Measurements from ENCODE around the gene TSPAN12.
"Not testable (repeated sequence)": the region's sequence is repeated elsewhere in the genome, so short reads cannot be mapped to it uniquely, and the experiment has no call there.

The TSPAN12 gene, protein sequence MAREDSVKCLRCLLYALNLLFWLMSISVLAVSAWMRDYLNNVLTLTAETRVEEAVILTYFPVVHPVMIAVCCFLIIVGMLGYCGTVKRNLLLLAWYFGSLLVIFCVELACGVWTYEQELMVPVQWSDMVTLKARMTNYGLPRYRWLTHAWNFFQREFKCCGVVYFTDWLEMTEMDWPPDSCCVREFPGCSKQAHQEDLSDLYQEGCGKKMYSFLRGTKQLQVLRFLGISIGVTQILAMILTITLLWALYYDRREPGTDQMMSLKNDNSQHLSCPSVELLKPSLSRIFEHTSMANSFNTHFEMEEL

GRCh38 chr7:120857588-120858573 is at the start of gene TSPAN12:
Gene TSPAN12 (minus strand): TSS chr7:120858144. CDS start chr7:120856763, 1,381 bp downstream.
- in situ Hi-C loops (cut with HindIII; ENCODE audit: low pct_ligation_motif_present, low pct_unique_long_range_greater_than_20kb, low sequenced_read_pairs), result no loop called here

GRCh38 chr7:120898715-120899499 is 41.0 kb upstream of the TSPAN12 start:
- DNase-seq, result no peak
- in situ Hi-C loops (cut with HindIII; ENCODE audit: low pct_ligation_motif_present, low pct_unique_long_range_greater_than_20kb, low sequenced_read_pairs), result no loop called here

More at GRCh38 chr7:120857588-120858573, at the start of gene TSPAN12:
- peak; percentile 92 for DNase-seq

DNA sequence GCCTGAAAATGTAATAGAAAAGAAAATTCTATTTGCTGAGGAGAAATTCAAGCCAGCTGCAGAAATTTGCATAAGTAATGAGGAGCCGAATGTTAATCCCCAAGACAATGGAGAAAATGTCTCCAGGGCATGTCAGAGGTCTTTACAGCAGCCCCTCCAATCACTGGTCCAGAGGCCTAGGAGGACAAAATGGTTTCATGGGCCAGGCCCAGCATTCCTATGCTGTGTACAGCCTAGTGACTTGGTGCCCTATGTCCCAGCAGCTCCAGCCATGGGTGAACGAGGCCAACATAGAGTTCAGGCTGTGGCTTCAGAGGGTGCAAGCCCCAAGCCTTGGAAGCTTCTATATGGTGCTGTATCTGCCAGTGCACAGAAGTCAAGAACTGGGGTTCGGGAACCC is 37.3 kb upstream of the TSPAN12 start:
- in situ Hi-C loops (cut with HindIII; ENCODE audit: low pct_ligation_motif_present, low pct_unique_long_range_greater_than_20kb, low sequenced_read_pairs); DNase-seq: not testable (repeated sequence)

GRCh38 chr7:120885602-120886001 is 27.7 kb upstream of the TSPAN12 start:
- in situ Hi-C loops (cut with HindIII; ENCODE audit: low pct_ligation_motif_present, low pct_unique_long_range_greater_than_20kb, low sequenced_read_pairs); DNase-seq: not testable (repeated sequence)

GRCh38 chr7:120877701-120878100 is 19.8 kb upstream of the TSPAN12 start:
- DNase-seq, result no peak
- in situ Hi-C loops (cut with HindIII; ENCODE audit: low pct_ligation_motif_present, low pct_unique_long_range_greater_than_20kb, low sequenced_read_pairs), result no loop called here

GRCh38 chr7:120876922-120877321 is 19.0 kb upstream of the TSPAN12 start:
- DNase-seq, result no peak
- in situ Hi-C loops (cut with HindIII; ENCODE audit: low pct_ligation_motif_present, low pct_unique_long_range_greater_than_20kb, low sequenced_read_pairs), result no loop called here

- in situ Hi-C loops (cut with HindIII; ENCODE audit: low pct_ligation_motif_present, low pct_unique_long_range_greater_than_20kb, low sequenced_read_pairs), result no loop called here
- no peak for DNase-seq
Measured at GRCh38 chr7:120874722-120875121, 16.8 kb upstream of the TSPAN12 start.

- no peak for DNase-seq
- in situ Hi-C loops (cut with HindIII; ENCODE audit: low pct_ligation_motif_present, low pct_unique_long_range_greater_than_20kb, low sequenced_read_pairs), result no loop called here
Measured at GRCh38 chr7:120874016-120874415, 16.1 kb upstream of the TSPAN12 start.

DNA sequence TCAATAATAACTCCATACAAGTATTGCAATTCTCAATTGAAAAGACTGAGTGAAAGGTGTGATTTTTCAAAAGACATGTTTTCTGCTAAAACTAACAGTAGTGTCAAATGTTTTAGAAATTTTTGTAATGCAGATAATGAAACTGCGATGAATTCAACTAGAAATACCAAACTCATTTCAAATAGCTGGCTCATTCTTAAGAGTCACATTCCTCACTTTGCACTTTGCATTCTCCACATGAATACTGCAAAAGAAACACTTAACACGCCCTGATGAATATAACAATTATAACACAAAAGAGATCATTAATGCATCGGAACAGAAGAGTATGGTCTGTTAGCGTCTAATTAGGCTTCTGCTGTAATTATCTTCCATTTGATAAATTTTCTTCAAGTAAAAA is 15.5 kb upstream of the TSPAN12 start:
- no peak for DNase-seq
- in situ Hi-C loops (cut with HindIII; ENCODE audit: low pct_ligation_motif_present, low pct_unique_long_range_greater_than_20kb, low sequenced_read_pairs), result no loop called here

GRCh38 chr7:120869700-120870099 is 11.8 kb upstream of the TSPAN12 start:
- DNase-seq, result no peak
- in situ Hi-C loops (cut with HindIII; ENCODE audit: low pct_ligation_motif_present, low pct_unique_long_range_greater_than_20kb, low sequenced_read_pairs), result no loop called here

DNA sequence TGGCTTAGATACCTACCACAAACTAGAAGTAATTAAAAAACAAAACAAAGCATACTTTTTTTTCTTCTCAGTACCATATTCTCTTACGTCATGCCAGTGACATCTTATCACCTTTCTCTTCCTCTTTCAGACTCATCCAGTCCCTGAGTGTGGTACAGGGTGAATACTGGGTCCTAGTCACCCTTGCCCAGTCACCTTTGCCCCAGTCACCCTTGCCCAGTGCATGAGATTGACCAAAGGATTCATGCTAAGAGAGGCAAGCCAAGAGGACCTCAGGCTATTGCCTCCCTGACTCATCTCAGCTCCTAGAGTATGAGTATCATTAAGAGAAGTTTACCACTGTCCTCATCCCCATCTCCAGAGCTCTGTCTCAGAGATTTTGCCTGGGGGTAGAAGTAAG is 10.0 kb upstream of the TSPAN12 start:
- in situ Hi-C loops (cut with HindIII; ENCODE audit: low pct_ligation_motif_present, low pct_unique_long_range_greater_than_20kb, low sequenced_read_pairs), result no loop called here
- no peak for DNase-seq

DNA sequence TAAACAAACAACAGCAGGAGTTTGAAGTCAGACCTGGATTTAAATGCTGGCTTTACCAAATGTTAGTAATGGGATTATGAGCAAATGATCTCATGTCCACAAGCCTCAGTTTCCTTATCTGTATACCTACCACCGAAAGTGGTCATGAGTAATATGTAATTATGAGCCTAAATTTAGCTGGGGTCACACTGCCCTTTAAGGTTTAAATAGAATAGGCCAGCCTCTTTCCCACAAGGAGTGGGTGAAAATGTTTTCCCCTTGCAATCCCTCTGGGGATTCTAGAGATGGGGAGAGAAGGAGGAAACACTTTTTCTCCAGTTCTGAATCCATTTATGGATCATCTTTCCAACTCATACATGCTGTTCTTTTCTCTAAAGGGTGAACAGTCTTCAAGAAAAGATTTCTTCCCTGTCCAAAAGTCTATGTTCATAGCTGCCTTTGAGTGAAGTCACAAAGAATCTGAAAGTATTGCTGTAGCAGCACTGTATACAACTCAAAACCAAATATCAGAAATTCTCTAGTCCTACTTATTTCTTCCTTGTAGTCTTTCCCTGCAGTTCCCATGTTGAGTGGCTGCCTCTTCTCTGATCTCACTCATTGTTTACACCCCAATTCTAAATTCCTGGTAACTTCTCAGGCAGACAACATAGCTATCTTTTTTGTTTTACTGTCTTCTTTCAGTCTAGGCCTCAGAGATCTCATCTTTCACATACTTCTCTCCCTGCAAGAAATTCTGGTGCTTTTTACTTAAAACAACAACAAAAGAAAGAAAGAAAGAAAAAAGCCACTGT is 7.4 kb upstream of the TSPAN12 start:
- DNase-seq, result peak; percentile 23
- in situ Hi-C loops (cut with HindIII; ENCODE audit: low pct_ligation_motif_present, low pct_unique_long_range_greater_than_20kb, low sequenced_read_pairs), result no loop called here

GRCh38 chr7:120864141-120864900 is 6.4 kb upstream of the TSPAN12 start:
- peak; percentile 50 for DNase-seq
- in situ Hi-C loops (cut with HindIII; ENCODE audit: low pct_ligation_motif_present, low pct_unique_long_range_greater_than_20kb, low sequenced_read_pairs), result no loop called here

GRCh38 chr7:120862987-120863590 is 5.1 kb upstream of the TSPAN12 start:
- in situ Hi-C loops (cut with HindIII; ENCODE audit: low pct_ligation_motif_present, low pct_unique_long_range_greater_than_20kb, low sequenced_read_pairs), result no loop called here

DNA sequence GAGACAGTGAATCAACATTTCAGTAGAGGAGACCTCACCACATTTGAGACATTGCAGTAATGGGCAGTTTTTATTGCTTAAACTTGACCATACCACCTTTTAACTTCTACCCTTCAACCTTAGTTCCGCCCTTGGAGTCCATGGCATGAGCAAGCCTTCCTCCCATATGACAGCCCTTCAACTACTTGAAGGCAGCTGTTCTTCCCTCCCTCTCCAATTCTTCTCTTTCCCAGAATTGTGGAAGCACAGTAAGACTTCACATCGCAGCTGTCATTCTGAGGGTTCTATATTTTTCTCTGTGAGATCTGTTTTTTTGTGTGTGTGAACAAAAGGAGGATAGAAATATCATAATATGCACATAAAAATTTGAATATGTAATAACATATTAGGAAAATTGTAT is 2.2 kb upstream of the TSPAN12 start:
- no peak for DNase-seq
- in situ Hi-C loops (cut with HindIII; ENCODE audit: low pct_ligation_motif_present, low pct_unique_long_range_greater_than_20kb, low sequenced_read_pairs), result no loop called here

More at GRCh38 chr7:120862987-120863590, 5.1 kb upstream of the TSPAN12 start:
- peak; percentile 40 for DNase-seq

DNA sequence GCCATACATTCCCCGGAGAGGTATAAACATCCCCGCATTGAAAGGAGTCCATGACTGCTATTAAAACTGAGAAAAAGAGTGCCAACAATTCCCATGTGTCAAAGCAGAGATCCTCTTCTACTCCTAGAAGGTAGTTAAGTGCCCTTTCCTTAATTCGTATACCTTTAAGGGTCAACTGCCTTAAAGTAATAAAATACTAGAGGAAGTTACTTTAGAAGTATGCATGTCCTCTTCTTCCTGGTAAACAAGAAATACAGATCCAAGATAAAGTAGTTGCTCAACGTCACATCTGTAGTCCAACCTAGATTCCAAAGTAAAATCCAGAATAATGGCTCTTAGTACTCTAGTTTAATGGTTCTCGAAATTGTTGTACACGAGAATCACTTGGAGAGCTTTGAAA is 1.5 kb upstream of the TSPAN12 start:
- DNase-seq, result no peak

More for the DNA sequence above, 1.5 kb upstream of the TSPAN12 start:
- in situ Hi-C loops (cut with HindIII; ENCODE audit: low pct_ligation_motif_present, low pct_unique_long_range_greater_than_20kb, low sequenced_read_pairs), result no loop called here

Data from ACHN (cell line).